Parathyroid adenoma (tissue), 2 donors: Measurements from ENCODE around the gene SEC16A.

Source experiments
- H2AFZ ChIP-seq: fragments of 300-600 bp; sonication (generic); one replicate; pipeline ENCODE4 v1.7.0; 2017; ENCODE audit warnings: antibody characterized with exemption, mild to moderate bottlenecking
- H3K27ac ChIP-seq: fragments of 300-600 bp; sonication (generic); one replicate; pipeline ENCODE4 v1.7.0; 2017
- H3K27me3 ChIP-seq: fragments of 300-600 bp; sonication (generic); one replicate; pipeline ENCODE4 v1.7.0; 2017; ENCODE audit warnings: low read length; ENCODE audit not compliant: control insufficient read depth, insufficient read depth
- H3K36me3 ChIP-seq: fragments of 300-600 bp; sonication (generic); one replicate; pipeline ENCODE4 v1.7.0; 2017; ENCODE audit warnings: low read length; ENCODE audit not compliant: control insufficient read depth, insufficient read depth
- H3K4me1 ChIP-seq: fragments of 300-600 bp; sonication (generic); one replicate; pipeline ENCODE4 v1.7.0; 2017; ENCODE audit warnings: control low read depth
- H3K4me2 ChIP-seq: fragments of 300-600 bp; sonication (generic); one replicate; pipeline ENCODE4 v1.7.0; 2017; ENCODE audit warnings: low read length
- H3K4me3 ChIP-seq: fragments of 300-600 bp; sonication (generic); one replicate; pipeline ENCODE4 v1.7.0; 2017; ENCODE audit warnings: low read depth, low read length
- H3K79me2 ChIP-seq: fragments of 300-600 bp; sonication (generic); one replicate; pipeline ENCODE4 v1.7.0; 2017; ENCODE audit warnings: control low read depth
- H3K9ac ChIP-seq: fragments of 300-600 bp; sonication (generic); one replicate; pipeline ENCODE4 v1.7.0; 2017; ENCODE audit warnings: mild to moderate bottlenecking
- H3K9me3 ChIP-seq: fragments of 300-600 bp; sonication (generic); one replicate; pipeline ENCODE4 v1.7.0; 2017; ENCODE audit warnings: low read length; ENCODE audit not compliant: control insufficient read depth
- CTCF ChIP-seq: fragments of 300-600 bp; sonication (generic); IDR thresholded peaks from one replicate; pipeline ENCODE4 v1.7.0; 2017; ENCODE audit warnings: antibody characterized with exemption, mild to moderate bottlenecking
- donor health status: primary hyperparathyroidism.

Gene SEC16A

DNA sequence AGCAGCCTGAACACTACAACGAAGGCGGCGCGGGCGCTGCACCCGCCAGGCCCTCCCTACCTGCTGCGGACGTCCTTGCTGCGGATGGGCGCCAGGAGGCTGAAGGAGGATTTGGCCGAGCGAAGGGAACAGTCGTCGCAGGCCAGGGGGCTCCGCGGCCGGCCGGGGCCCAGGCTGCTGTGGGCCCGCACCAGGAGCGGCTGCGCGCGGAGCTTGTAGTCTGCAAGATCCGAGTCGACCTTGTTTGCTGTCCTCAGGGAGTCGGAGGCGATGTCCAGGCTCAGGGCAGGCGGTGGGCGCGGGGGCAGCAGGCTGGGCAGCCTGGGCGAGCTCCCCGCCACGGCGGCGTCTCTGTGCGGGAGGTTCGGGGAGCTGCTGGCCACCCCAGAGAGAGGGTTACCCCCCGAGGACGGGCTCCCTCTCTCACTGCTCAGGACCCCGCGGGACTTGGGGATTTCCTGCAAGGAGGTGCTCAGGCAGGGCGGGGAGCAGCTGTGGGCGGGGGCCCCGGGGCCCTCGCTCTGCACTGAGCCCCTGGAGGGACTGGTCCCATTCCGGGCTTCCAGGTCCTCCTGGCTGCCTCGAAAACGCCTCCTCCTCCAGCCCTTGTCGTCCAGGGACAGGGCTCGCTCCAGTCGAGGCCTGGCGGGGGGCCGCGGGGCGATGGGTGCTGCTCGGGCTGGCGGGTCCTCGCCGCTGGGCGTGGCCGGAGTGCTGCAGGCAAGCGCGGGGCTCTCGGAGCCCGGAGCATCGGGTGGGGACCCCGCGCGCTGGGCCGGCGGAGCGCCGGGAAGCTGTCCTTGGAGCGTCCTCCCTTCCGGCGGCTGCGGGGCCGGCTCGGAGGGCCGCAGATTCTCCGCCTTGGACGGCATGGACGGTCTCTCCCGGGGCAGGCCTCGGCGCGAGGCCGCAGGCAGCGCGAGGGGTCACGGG lies 44.0 kb downstream of the SEC16A start:
- peak overlapping the region; percentile 63 for H3K4me3 ChIP-seq
- no peaks in the 10 kb centered on the region for H3K4me1 ChIP-seq
- no peaks in the 10 kb centered on the region for H3K36me3 ChIP-seq
- peak overlapping the region; percentile 28 for H3K9ac ChIP-seq
- H2AFZ ChIP-seq, result peak overlapping the region; percentile 74
- H3K9me3 ChIP-seq, result no peaks in the 10 kb centered on the region
- peaks cover 2% of the 10 kb centered on the region for H3K79me2 ChIP-seq
- peak overlapping the region; percentile 92 for H3K4me2 ChIP-seq
- no peak overlapping the region for H3K27ac ChIP-seq
- TF ChIP-seq CTCF, result no peak
- no peaks in the 10 kb centered on the region for H3K27me3 ChIP-seq

GRCh38 chr9:136437839-136438547 lies 44.8 kb downstream of the SEC16A start:
- no peak overlapping the region for H3K27ac ChIP-seq
- H3K4me2 ChIP-seq, result peak overlapping the region; percentile 92
- no peaks in the 10 kb centered on the region for H3K9me3 ChIP-seq
- peaks cover 2% of the 10 kb centered on the region for H3K79me2 ChIP-seq
- H3K27me3 ChIP-seq, result no peaks in the 10 kb centered on the region
- peak overlapping the region; percentile 63 for H3K4me3 ChIP-seq
- no peaks in the 10 kb centered on the region for H3K4me1 ChIP-seq
- no peak overlapping the region for H2AFZ ChIP-seq
- H3K36me3 ChIP-seq, result no peaks in the 10 kb centered on the region
- no peak overlapping the region for H3K9ac ChIP-seq
- TF ChIP-seq CTCF, result no peak

DNA sequence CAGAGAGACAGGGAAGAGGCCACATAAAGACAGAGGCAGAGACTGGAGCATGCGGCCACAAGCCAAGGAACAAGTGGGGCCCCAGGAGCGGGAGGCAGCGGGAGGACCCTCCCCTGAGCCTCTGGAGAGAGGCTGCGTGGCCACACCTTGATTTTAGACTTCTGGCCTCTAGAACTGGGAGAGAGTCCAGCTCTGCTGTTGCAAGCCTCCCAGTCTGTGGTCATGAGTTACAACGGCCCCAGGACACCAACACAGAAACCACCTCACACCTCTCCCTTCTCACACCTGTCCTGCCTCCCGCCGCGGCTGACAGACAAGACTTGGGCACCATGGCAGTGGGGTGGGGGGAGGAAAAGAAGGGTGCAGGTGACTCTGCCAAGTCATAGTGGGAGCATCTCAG lies 45.4 kb downstream of the SEC16A start:
- no peaks in the 10 kb centered on the region for H3K36me3 ChIP-seq

DNA sequence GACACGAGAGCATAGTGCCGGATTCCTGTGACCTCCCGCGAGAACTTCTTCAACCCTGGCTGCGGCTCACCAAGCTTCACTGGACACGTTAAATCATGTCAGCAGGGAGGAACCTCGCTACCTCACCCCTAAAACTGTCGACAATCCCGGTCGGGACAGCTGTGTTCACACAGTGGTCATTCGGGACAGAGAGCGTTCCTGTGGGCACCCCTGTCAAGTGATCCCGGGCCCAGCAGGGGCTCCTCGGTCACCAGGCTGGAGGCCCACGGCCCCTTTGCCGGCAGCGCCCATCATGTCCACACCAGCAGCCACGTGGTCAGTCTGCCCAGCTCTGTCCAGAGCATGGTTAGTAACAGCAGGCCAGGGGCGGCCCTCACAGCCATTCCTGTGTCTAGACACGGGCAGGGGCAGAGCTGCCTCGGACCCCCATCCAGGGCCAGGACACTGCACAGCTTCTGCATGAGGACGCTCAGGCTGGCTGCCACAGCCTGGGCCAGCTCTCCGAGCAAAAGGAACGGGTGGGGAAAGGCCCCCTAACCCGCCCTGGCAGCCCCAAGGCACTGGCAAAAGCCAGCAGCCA lies 46.7 kb downstream of the SEC16A start:
- no peak overlapping the region for H3K27ac ChIP-seq
- H3K27me3 ChIP-seq, result no peaks in the 10 kb centered on the region
- H3K4me2 ChIP-seq, result no peak overlapping the region
- H3K36me3 ChIP-seq, result no peaks in the 10 kb centered on the region
- no peak for TF ChIP-seq CTCF
- H3K9me3 ChIP-seq, result no peaks in the 10 kb centered on the region
- peaks cover 2% of the 10 kb centered on the region for H3K79me2 ChIP-seq
- no peak overlapping the region for H3K9ac ChIP-seq
- H3K4me1 ChIP-seq, result no peaks in the 10 kb centered on the region
- no peak overlapping the region for H3K4me3 ChIP-seq
- no peak overlapping the region for H2AFZ ChIP-seq

More for the DNA sequence above, 45.4 kb downstream of the SEC16A start:
- H3K9ac ChIP-seq, result no peak overlapping the region
- H3K4me2 ChIP-seq, result peak overlapping the region; percentile 92
- TF ChIP-seq CTCF, result no peak
- H3K4me1 ChIP-seq, result no peaks in the 10 kb centered on the region
- H2AFZ ChIP-seq, result no peak overlapping the region
- H3K27me3 ChIP-seq, result no peaks in the 10 kb centered on the region
- H3K4me3 ChIP-seq, result no peak overlapping the region
- peaks cover 2% of the 10 kb centered on the region for H3K79me2 ChIP-seq
- H3K27ac ChIP-seq, result no peak overlapping the region
- no peaks in the 10 kb centered on the region for H3K9me3 ChIP-seq
